SKM-1 treated with dmso at 0.1 percent for 144 hours (cell line): ENCODE results near the gene SHB.

Experiments
- DNase-seq: peaks from one replicate; lab custom pipeline; 2025; ENCODE audit not compliant: unreplicated experiment; lab: John Stamatoyannopoulos, UW

SHB gene

GRCh38 chr9:37994639-37995347 is 74.2 kb downstream of the SHB start:
- DNase-seq, result peak; percentile 74

GRCh38 chr9:37992924-37993349 is 76.1 kb downstream of the SHB start:
- DNase-seq, result peak; percentile 72

- no peak for DNase-seq
These were observed 78.5 kb downstream of the SHB start for GRCh38 chr9:37990404-37991015.

- no peak for DNase-seq
These were observed 79.3 kb downstream of the SHB start for GRCh38 chr9:37989701-37990100.

GRCh38 chr9:37988602-37989001 is 80.4 kb downstream of the SHB start:
- no peak for DNase-seq

GRCh38 chr9:37988041-37988440 is 81.0 kb downstream of the SHB start:
- no peak for DNase-seq

- DNase-seq, result no peak
These were observed 81.5 kb downstream of the SHB start for GRCh38 chr9:37987467-37987981.

- DNase-seq, result no peak
These were observed 82.2 kb downstream of the SHB start for GRCh38 chr9:37986771-37987258.

- no peak for DNase-seq
These were observed 83.0 kb downstream of the SHB start for GRCh38 chr9:37986001-37986400.

- no peak for DNase-seq
These were observed 84.1 kb downstream of the SHB start for GRCh38 chr9:37984672-37985611.

- no peak for DNase-seq
These were observed 84.8 kb downstream of the SHB start for GRCh38 chr9:37984278-37984671.

- DNase-seq, result no peak
These were observed 85.5 kb downstream of the SHB start for GRCh38 chr9:37983381-37984067.

- DNase-seq, result no peak
These were observed 89.2 kb downstream of the SHB start for GRCh38 chr9:37979844-37980243.

- no peak for DNase-seq
These were observed 90.0 kb downstream of the SHB start for GRCh38 chr9:37978983-37979382.

- DNase-seq, result no peak
These were observed 90.6 kb downstream of the SHB start for GRCh38 chr9:37978481-37978864.

- no peak for DNase-seq
These were observed 91.1 kb downstream of the SHB start for GRCh38 chr9:37977851-37978480.

GRCh38 chr9:37976714-37977477 is 92.1 kb downstream of the SHB start:
- DNase-seq, result no peak

GRCh38 chr9:37975639-37976038 is 93.4 kb downstream of the SHB start:
- DNase-seq, result no peak

- no peak for DNase-seq
These were observed 94.4 kb downstream of the SHB start for GRCh38 chr9:37974506-37975173.
